Liver (tissue), 3 donors: Measurements from ENCODE around the gene NLRP10.

Experiments used
- CTCF ChIP-seq: fragments of 150-350 bp; IDR thresholded peaks from 2 replicates; pipeline ENCODE4 v1.5.1; 2017; ENCODE audit warnings: improper control_type of control experiment, low read depth, low read length; ENCODE audit not compliant: missing input control
- RAD21 ChIP-seq, 2 donors: IDR thresholded peaks; 2 replicates each; pipeline ENCODE4 v1.6.1; 2016; ENCODE audit warnings: antibody characterized with exemption in 2 of 2, mild to moderate bottlenecking in 2 of 2
- RXRA ChIP-seq, 2 donors: IDR thresholded peaks; 2 replicates each; pipeline ENCODE4 v1.6.1; 2017 to 2018; ENCODE audit warnings: antibody characterized with exemption in 2 of 2, mild to moderate bottlenecking in 1 of 2
- TAF1 ChIP-seq: conservative IDR thresholded peaks from 2 replicates; pipeline ENCODE4 v1.6.1; 2016; ENCODE audit warnings: antibody characterized with exemption, mild to moderate bottlenecking
- YY1 ChIP-seq: IDR thresholded peaks from 2 replicates; pipeline ENCODE4 v1.6.1; 2016; ENCODE audit warnings: antibody characterized with exemption, mild to moderate bottlenecking
- donor health status: healthy.
- donor health status: healthy.

DNA sequence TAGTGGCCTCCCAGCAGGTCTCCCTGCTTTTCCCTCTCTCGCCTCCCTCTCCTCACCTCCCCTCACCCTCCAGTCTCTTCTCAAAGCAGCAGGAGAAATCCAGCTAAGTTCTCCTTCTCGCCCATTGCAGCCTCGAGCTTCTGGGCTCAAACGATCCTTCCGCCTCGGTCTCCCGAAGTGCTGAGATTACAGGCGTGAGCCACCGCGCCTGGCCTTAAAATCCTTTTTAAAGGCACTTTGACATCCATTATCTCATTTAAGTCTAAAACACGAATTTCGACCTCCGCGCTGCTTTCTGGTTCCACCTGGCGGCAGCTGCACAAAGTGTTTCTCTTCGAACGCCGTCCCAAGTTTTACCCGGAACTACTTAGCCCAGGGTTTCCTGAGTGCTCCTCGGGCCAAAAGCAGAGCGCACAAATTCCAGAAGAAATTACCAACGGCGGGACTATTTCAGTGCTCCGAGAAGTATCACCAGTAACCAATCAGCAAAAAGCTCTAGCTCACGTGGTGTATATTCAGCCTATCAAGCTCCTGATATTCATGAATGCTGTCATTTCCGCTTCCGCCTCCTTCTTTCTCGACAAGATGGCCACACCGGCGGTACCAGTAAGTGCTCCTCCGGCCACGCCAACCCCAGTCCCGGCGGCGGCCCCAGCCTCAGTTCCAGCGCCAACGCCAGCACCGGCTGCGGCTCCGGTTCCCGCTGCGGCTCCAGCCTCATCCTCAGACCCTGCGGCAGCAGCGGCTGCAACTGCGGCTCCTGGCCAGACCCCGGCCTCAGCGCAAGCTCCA is 21.7 kb upstream of the NLRP10 start, which contains the start of gene EIF3F:
- TF ChIP-seq CTCF (peak; percentile 91), RXRA (IDR thresholded peaks at IDR 0.05) (peak; percentile 62), YY1 (peak; percentile 97), TAF1 (no peak), RAD21 (IDR thresholded peaks at IDR 0.05) (peak; percentile 98)
